ENCODE data around the gene TACR2. TPM values are rescaled to one million over a fixed set of nuclear protein-coding genes. Genes with fewer than 3 reads are reported as not detected.
A peak's percentile ranks its signal among the peaks of the same experiment; 100 is the strongest.

TACR2 gene
- total RNA-seq (100 to 1,000 TPM; 161 to 184 (median 170) TPM), polyA plus RNA-seq (10 to 100 TPM in 1 of 3 donors, 1 to 10 TPM in 1, not detected in 1; 6.0 to 14.4 TPM)

DNA sequence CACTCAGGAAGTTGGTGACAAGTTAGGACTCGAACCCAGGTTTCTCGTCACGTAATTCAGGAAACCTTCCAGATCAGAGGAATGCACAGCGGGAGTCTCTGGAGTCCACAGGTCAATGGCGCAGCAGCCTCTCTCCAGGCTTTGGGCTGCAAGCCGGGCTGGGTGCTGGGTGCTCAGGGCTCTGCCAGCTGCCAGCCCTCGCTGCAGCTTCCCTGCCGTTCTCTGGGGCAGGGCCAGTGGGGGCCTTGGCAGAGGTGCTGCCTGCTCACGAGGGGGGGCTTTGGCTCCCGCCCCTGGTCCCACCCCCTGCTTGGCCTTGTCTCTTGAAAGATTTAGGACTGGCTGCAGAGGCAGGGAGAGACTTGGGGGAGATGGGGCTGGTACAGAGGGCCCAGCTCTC, at the start of gene TACR2:
Gene TACR2 (minus strand): TSS at position 224 of the 400 bp plus-strand sequence. CDS start 595 bp downstream, outside the sequence.
- WGBS, 2 donors = 80 to 82% methylated on average over 10 of the region's 10 CpGs
- H3K36me3 ChIP-seq = no peaks in the 10 kb centered on the region
- no peaks in the 10 kb centered on the region for H3K27me3 ChIP-seq
- TF ChIP-seq POLR2A (IDR thresholded peaks at IDR 0.05) (peak; percentile 86 to 88), EP300 (IDR thresholded peaks at IDR 0.05) (peak in 2 of 4 donors; percentile 56 to 72), POLR2AphosphoS5 (IDR thresholded peaks at IDR 0.05) (peak; percentile 80 to 97 (median 94))
- TF ChIP-seq, protein P1, sequence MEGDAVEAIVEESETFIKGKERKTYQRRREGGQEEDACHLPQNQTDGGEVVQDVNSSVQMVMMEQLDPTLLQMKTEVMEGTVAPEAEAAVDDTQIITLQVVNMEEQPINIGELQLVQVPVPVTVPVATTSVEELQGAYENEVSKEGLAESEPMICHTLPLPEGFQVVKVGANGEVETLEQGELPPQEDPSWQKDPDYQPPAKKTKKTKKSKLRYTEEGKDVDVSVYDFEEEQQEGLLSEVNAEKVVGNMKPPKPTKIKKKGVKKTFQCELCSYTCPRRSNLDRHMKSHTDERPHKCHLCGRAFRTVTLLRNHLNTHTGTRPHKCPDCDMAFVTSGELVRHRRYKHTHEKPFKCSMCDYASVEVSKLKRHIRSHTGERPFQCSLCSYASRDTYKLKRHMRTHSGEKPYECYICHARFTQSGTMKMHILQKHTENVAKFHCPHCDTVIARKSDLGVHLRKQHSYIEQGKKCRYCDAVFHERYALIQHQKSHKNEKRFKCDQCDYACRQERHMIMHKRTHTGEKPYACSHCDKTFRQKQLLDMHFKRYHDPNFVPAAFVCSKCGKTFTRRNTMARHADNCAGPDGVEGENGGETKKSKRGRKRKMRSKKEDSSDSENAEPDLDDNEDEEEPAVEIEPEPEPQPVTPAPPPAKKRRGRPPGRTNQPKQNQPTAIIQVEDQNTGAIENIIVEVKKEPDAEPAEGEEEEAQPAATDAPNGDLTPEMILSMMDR (IDR thresholded peaks at IDR 0.05) = no peak
- H3K4me1 ChIP-seq = peaks cover 0 to 64% (median 56%) of the 10 kb centered on the region in 4 donors
- intact Hi-C loops (cut with DNase I) = loop anchor here (2.0 kb wide), 1 partner anchor 68 kb away; no protein-coding TSS in a partner anchor
- peak; percentile 97 for DNase-seq
- H3K27ac ChIP-seq = peak within 1 kb of the TSS; percentile 88 to 97 (median 94)
- no peaks in the 10 kb centered on the region for H3K9me3 ChIP-seq
- peak within 1 kb of the TSS; percentile 53 to 62 (median 59) for H3K4me3 ChIP-seq

DNA sequence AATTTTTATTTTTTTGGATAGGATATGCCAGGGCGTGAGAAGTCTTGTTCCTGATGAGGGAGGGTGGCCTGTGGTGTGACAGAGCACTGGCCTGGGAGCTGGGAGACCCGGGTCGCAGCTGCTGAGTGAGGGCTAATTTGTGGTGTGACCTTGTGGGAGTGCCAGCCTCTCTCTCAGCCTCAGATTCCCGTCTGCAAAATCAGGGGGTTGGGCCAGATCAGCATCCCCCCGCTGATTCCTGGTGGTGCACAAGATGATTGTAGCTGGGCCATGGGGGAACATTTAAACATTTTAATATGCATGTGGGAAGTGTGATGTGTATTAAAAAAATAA, 49.4 kb upstream of the TACR2 start:
- Histone ChIP-seq H3K4me1 (peaks cover 0 to 97% (median 79%) of the 10 kb centered on the region in 4 donors), H3K9me3 (no peaks in the 10 kb centered on the region), H3K36me3 (no peaks in the 10 kb centered on the region), H3K4me3 (no peak overlapping the region), H3K27me3 (no peaks in the 10 kb centered on the region), H3K27ac (peak overlapping the region; percentile 79 to 93 (median 92))
- 40 to 60% methylated on average over 5 of the region's 5 CpGs for WGBS, 2 donors
- no peak for DNase-seq
- TF ChIP-seq, protein P1 (IDR thresholded peaks at IDR 0.05) = no peak
- TF ChIP-seq POLR2AphosphoS5 (IDR thresholded peaks at IDR 0.05) = no peak
- no peak for TF ChIP-seq POLR2A (IDR thresholded peaks at IDR 0.05)
- no peak for TF ChIP-seq EP300 (IDR thresholded peaks at IDR 0.05)
- intact Hi-C loops (cut with DNase I) = no loop called here

DNA sequence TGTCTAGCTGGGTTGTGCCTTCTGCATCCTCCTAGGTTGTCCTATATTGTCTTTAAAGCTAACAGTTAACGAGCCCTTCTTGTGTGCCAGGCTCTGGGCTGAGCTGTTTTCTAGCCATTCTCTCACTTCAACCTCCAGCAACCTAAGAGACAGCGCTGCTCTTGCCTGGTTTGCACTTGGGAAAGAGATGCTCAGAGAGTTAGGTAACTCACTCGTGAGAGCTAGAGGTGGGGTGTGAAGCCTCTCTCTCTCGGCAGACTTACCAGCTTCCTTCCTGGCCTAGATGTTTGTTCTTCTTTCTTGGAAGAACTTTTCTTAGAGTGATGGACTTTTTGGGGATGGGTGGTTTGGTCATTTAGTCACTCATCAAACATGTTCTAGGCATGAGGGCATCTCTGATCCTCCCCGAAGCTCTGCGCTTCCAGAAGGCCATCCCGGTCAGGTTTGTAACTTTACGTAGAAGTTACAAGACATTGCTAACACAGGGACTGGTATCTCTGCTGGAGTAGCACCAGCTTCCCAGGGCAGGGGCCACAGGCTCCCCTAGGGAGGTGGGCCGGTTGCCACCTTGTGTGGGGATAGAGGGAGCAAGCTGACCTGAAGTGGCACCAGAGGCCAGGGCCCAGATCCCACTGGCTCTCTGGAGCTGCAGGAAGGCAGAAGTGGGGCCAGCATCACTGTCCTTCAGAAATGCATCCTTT, 48.9 kb upstream of the TACR2 start:
- H3K27ac ChIP-seq = peak overlapping the region; percentile 79 to 93 (median 92)
- no peak for DNase-seq
- no peak overlapping the region for H3K4me3 ChIP-seq
- no peaks in the 10 kb centered on the region for H3K9me3 ChIP-seq
- H3K4me1 ChIP-seq = peaks cover 0 to 97% (median 79%) of the 10 kb centered on the region in 4 donors
- intact Hi-C loops (cut with DNase I) = no loop called here
- WGBS, 2 donors = 82 to 91% methylated on average over 9 of the region's 9 CpGs
- TF ChIP-seq POLR2AphosphoS5 (IDR thresholded peaks at IDR 0.05) = peak in 1 of 4 donors; percentile 26
- TF ChIP-seq EP300 (IDR thresholded peaks at IDR 0.05) = no peak
- no peaks in the 10 kb centered on the region for H3K27me3 ChIP-seq
- H3K36me3 ChIP-seq = no peaks in the 10 kb centered on the region

DNA sequence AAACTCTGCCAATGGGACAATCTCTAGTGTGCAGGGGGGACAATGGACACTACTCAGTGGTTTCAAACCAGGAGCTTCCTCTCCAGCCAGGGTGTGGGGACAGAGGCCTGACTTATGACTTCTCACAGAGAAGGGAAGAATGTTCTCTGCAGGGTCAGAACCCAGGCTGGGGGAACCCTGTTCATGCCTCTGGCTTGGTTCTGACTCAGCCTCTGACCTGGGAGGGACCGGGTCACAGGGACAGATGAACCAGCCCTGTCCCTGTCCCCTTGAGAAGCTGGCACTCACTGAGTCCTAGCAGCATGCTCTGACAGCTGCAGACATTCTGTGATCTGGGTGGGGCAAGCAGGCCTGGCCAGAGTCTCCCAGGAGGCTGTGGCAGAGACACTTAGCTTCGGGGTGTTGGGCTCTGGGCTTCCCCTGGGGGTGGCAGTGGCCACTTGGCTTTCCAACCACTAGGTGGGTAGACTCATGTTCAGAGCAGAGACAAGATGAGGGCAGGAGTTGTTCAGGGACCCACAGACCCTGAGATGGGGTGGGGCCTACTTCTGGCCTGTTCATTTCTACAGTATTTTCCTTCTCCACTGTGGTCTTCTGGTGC, 48.2 kb upstream of the TACR2 start:
- Histone ChIP-seq H3K4me3 (no peak overlapping the region), H3K36me3 (no peaks in the 10 kb centered on the region), H3K4me1 (peaks cover 0 to 97% (median 83%) of the 10 kb centered on the region in 4 donors), H3K27ac (peak overlapping the region; percentile 79 to 93 (median 92)), H3K27me3 (no peaks in the 10 kb centered on the region), H3K9me3 (no peaks in the 10 kb centered on the region)
- intact Hi-C loops (cut with DNase I) = no loop called here
- TF ChIP-seq POLR2A (IDR thresholded peaks at IDR 0.05) = no peak
- TF ChIP-seq EP300 (IDR thresholded peaks at IDR 0.05) = no peak
- TF ChIP-seq, protein P1 (IDR thresholded peaks at IDR 0.05) = no peak
- TF ChIP-seq POLR2AphosphoS5 (IDR thresholded peaks at IDR 0.05) = no peak
- 51 to 60% methylated on average over 2 of the region's 2 CpGs for WGBS, 2 donors
- DNase-seq = peak; percentile 79

DNA sequence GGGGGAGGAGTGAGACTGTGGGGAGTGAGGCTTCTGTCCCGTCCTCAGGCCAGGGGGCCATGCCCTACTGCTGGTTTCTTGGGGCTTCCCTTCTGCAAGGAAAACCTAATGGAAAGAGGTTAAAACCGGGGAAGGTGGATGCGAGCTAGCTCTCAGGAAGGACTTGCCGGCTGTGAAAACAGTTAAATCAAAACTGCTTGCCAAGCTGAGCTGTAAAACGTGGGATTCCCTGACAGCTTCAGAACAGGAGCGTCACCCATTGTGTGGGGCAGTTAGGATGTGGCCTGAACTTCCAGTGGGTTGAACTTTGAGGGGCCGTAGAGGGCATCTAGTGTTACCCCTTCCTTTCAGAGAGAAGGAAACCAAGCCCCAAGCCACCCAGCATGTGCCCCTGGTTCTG, 47.7 kb upstream of the TACR2 start:
- TF ChIP-seq, protein P1 (IDR thresholded peaks at IDR 0.05) = no peak
- no peak for TF ChIP-seq POLR2A (IDR thresholded peaks at IDR 0.05)
- TF ChIP-seq POLR2AphosphoS5 (IDR thresholded peaks at IDR 0.05) = no peak
- no peak for TF ChIP-seq EP300 (IDR thresholded peaks at IDR 0.05)
- no peaks in the 10 kb centered on the region for H3K27me3 ChIP-seq
- 76 to 77% methylated on average over 7 of the region's 7 CpGs for WGBS, 2 donors
- H3K4me1 ChIP-seq = peaks cover 0 to 100% (median 87%) of the 10 kb centered on the region in 4 donors
- no peak overlapping the region for H3K4me3 ChIP-seq
- no peak for DNase-seq
- peak overlapping the region; percentile 79 to 93 (median 92) for H3K27ac ChIP-seq
- H3K36me3 ChIP-seq = no peaks in the 10 kb centered on the region
- no peaks in the 10 kb centered on the region for H3K9me3 ChIP-seq
- intact Hi-C loops (cut with DNase I) = no loop called here

Data from sigmoid colon (tissue), 7 donors.